ENCODE data around the gene BBX. TPM values are rescaled to one million over a fixed set of nuclear protein-coding genes. Genes with fewer than 3 reads are reported as not detected.

BBX gene
- total and polyA plus RNA-seq, 2 of the 13 experiments (the other 11 are each of a cell fraction or from before 2014, with no cell fraction given) = 13.7 to 23.2 TPM

DNA sequence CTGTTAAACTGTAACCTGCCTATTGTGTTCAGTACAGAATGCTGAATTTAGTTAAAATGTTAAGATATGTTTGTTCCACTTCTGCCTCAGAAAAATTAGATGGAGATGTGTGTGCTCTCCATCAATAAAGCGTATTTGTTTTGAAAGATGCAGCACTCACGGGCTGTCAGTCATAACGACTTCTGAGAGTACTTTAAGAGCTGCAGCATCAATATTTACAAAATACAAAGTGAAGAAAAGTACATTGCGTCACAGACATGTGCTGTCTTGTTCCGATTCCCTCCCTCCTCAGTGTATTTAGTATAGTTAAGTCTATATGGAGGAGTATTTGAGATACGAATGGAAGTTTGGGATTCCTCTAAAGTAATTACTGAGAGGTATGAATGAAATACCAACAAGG is 166.6 kb downstream of the BBX start (continued):
- TF ChIP-seq ZNF652 (CRISPR knock-in tag; IDR thresholded peaks at IDR 0.05; ENCODE audit: borderline replicate concordance, low read depth) (no peak), NFYB (CRISPR knock-in tag; IDR thresholded peaks at IDR 0.05) (no peak), RORA (CRISPR knock-in tag; IDR thresholded peaks at IDR 0.05) (no peak), BRCA1 (CRISPR knock-in tag; IDR thresholded peaks at IDR 0.05) (no peak), ZNF333 (CRISPR knock-in tag; IDR thresholded peaks at IDR 0.05; ENCODE audit: borderline replicate concordance) (no peak), ZNF556 (CRISPR knock-in tag; IDR thresholded peaks at IDR 0.05; ENCODE audit: borderline replicate concordance) (no peak), ZBTB7B (CRISPR knock-in tag; IDR thresholded peaks at IDR 0.05) (no peak), DMAP1 (CRISPR knock-in tag; IDR thresholded peaks at IDR 0.05) (no peak), NFAT5 (CRISPR knock-in tag; IDR thresholded peaks at IDR 0.05) (no peak), ZSCAN31 (CRISPR knock-in tag; IDR thresholded peaks at IDR 0.05; ENCODE audit: low read depth) (no peak), ZNF781 (CRISPR knock-in tag; IDR thresholded peaks at IDR 0.05; ENCODE audit: borderline replicate concordance, not compliant biosample characterization) (no peak), KDM6A (CRISPR knock-in tag; IDR thresholded peaks at IDR 0.05; ENCODE audit: low read depth) (no peak), TBP (CRISPR knock-in tag; IDR thresholded peaks at IDR 0.05) (no peak), DNMT3B (CRISPR knock-in tag; conservative IDR thresholded peaks at IDR 0.05) (no peak), CEBPG (CRISPR knock-in tag; IDR thresholded peaks at IDR 0.05) (peak; percentile 75), ZBTB4 (CRISPR knock-in tag; IDR thresholded peaks at IDR 0.05; ENCODE audit: borderline replicate concordance) (no peak), MTF1 (CRISPR knock-in tag; IDR thresholded peaks at IDR 0.05) (no peak), ZNF256 (CRISPR knock-in tag; conservative IDR thresholded peaks at IDR 0.05) (no peak), ZEB1 (IDR thresholded peaks at IDR 0.05; ENCODE audit: insufficient replicate concordance, low read depth) (no peak), ZNF12 (CRISPR knock-in tag; IDR thresholded peaks at IDR 0.05) (no peak), GABPA (IDR thresholded peaks at IDR 0.05; ENCODE audit: low read depth, low read length) (no peak), GABPA (CRISPR knock-in tag; IDR thresholded peaks at IDR 0.05; ENCODE audit: low read depth) (no peak), DNMT1 (CRISPR knock-in tag; IDR thresholded peaks at IDR 0.05) (no peak)
- TF ChIP-seq, protein P1, sequence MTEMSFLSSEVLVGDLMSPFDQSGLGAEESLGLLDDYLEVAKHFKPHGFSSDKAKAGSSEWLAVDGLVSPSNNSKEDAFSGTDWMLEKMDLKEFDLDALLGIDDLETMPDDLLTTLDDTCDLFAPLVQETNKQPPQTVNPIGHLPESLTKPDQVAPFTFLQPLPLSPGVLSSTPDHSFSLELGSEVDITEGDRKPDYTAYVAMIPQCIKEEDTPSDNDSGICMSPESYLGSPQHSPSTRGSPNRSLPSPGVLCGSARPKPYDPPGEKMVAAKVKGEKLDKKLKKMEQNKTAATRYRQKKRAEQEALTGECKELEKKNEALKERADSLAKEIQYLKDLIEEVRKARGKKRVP (CRISPR knock-in tag; IDR thresholded peaks at IDR 0.05) = peak in 1 of 2 experiments; percentile 36; a peak in 1 of 4 replicates
